HepG2 (cell line): ENCODE measurements around the gene KRT27.

Experiments
- CHD4 ChIP-seq: fragments of 200-600 bp; sonication (generic); IDR thresholded peaks from 2 replicates; pipeline ENCODE4 v1.7.0; 2017; ENCODE audit warnings: mild to moderate bottlenecking, low read length, borderline replicate concordance
- FOXP4 ChIP-seq: sonication (generic); formaldehyde crosslinking; IDR thresholded peaks from 2 replicates; pipeline ENCODE4 v1.4.0; 2020; ENCODE audit warnings: missing genetic modification reagents
- KLF13 ChIP-seq: sonication (generic); formaldehyde crosslinking; IDR thresholded peaks from 2 replicates; pipeline ENCODE4 v1.4.0; 2020; ENCODE audit warnings: mild to moderate bottlenecking, missing genetic modification reagents
- KLF9 ChIP-seq: IDR thresholded peaks from 2 replicates; pipeline ENCODE4 v1.6.1; 2016; ENCODE audit warnings: low read depth
- NR2F6 ChIP-seq, 2 experiments: IDR thresholded peaks; 2 replicates each; pipeline ENCODE4 v1.6.1; 2016; ENCODE audit warnings: antibody characterized with exemption in 1 of 2, mild to moderate bottlenecking in 1 of 2
- SRF ChIP-seq: IDR thresholded peaks from 2 replicates; pipeline ENCODE4 v1.6.1; 2011; ENCODE audit warnings: mild to moderate bottlenecking, low read depth, low read length, moderate library complexity
- ZNF468 ChIP-seq: sonication (generic); formaldehyde crosslinking; IDR thresholded peaks from 2 replicates; pipeline ENCODE4 v1.8.0; 2022; ENCODE audit warnings: mild to moderate bottlenecking, moderate library complexity, missing genetic modification reagents
- ZNF883 ChIP-seq: sonication (generic); formaldehyde crosslinking; IDR thresholded peaks from 2 replicates; pipeline ENCODE4 v1.5.1; 2020; ENCODE audit warnings: mild to moderate bottlenecking, missing genetic modification reagents; ENCODE audit errors: not compliant biosample characterization
- TF ChIP-seq, protein P1 (sequence below): sonication (generic); formaldehyde crosslinking; IDR thresholded peaks from 2 replicates; pipeline ENCODE4 v1.5.0; 2020; ENCODE audit warnings: mild to moderate bottlenecking, missing genetic modification reagents, borderline replicate concordance

DNA sequence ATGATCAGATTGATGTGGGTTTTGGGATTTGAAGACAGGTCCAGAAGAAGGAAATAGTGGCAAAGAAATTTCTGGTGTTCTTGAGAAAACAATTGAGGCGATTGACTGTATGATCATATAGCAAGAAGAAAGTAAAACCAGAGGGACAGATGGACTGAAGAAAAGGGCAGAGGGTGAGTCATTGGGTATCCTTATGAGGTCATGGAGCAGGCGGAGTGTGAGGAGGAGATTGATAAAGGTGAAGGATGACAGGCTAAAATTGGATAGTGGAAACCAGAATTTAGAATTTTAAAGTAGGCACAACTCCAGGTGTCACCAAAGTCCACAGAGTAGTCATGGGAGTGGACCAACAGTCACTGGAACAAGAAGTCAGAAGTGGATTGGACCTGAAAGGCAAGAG lies 18.8 kb upstream of the KRT27 start:
- TF ChIP-seq KLF9 (CRISPR knock-in tag) (no peak), SRF (no peak), FOXP4 (CRISPR knock-in tag) (no peak), ZNF468 (no peak), CHD4 (no peak), KLF13 (no peak), ZNF883 (CRISPR knock-in tag) (no peak), NR2F6 (IDR thresholded peaks at IDR 0.05) (no peak), NR2F6 (CRISPR knock-in tag; IDR thresholded peaks at IDR 0.05) (no peak)
- TF ChIP-seq, protein P1, sequence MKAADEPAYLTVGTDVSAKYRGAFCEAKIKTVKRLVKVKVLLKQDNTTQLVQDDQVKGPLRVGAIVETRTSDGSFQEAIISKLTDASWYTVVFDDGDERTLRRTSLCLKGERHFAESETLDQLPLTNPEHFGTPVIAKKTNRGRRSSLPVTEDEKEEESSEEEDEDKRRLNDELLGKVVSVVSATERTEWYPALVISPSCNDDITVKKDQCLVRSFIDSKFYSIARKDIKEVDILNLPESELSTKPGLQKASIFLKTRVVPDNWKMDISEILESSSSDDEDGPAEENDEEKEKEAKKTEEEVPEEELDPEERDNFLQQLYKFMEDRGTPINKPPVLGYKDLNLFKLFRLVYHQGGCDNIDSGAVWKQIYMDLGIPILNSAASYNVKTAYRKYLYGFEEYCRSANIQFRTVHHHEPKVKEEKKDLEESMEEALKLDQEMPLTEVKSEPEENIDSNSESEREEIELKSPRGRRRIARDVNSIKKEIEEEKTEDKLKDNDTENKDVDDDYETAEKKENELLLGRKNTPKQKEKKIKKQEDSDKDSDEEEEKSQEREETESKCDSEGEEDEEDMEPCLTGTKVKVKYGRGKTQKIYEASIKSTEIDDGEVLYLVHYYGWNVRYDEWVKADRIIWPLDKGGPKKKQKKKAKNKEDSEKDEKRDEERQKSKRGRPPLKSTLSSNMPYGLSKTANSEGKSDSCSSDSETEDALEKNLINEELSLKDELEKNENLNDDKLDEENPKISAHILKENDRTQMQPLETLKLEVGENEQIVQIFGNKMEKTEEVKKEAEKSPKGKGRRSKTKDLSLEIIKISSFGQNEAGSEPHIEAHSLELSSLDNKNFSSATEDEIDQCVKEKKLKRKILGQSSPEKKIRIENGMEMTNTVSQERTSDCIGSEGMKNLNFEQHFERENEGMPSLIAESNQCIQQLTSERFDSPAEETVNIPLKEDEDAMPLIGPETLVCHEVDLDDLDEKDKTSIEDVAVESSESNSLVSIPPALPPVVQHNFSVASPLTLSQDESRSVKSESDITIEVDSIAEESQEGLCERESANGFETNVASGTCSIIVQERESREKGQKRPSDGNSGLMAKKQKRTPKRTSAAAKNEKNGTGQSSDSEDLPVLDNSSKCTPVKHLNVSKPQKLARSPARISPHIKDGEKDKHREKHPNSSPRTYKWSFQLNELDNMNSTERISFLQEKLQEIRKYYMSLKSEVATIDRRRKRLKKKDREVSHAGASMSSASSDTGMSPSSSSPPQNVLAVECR (CRISPR knock-in tag) = no peak
